ENCODE measurements around the gene GPR158.

DNA sequence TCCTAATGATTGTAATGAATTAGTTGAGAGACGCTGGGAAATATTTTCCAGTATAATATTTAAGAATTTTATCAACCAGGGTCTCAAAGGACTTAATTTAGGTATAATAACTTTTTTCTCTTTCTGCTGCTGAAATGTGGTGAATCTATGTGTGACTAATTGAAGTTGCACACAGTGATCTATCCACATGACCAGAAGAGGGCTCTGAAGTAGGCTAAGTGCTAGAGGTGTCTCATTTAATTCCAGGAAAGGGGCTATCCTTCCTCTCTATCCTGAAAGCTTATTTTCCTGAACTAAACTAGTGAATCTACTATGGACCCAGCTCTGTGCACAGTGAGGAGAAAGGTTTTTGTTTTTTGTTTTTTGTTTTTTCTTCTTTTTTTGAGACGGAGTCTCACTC is 464.8 kb downstream of the GPR158 start:
- TF ChIP-seq, protein P1, sequence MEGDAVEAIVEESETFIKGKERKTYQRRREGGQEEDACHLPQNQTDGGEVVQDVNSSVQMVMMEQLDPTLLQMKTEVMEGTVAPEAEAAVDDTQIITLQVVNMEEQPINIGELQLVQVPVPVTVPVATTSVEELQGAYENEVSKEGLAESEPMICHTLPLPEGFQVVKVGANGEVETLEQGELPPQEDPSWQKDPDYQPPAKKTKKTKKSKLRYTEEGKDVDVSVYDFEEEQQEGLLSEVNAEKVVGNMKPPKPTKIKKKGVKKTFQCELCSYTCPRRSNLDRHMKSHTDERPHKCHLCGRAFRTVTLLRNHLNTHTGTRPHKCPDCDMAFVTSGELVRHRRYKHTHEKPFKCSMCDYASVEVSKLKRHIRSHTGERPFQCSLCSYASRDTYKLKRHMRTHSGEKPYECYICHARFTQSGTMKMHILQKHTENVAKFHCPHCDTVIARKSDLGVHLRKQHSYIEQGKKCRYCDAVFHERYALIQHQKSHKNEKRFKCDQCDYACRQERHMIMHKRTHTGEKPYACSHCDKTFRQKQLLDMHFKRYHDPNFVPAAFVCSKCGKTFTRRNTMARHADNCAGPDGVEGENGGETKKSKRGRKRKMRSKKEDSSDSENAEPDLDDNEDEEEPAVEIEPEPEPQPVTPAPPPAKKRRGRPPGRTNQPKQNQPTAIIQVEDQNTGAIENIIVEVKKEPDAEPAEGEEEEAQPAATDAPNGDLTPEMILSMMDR (IDR thresholded peaks at IDR 0.05; ENCODE audit: low read depth, low read length, poor library complexity, severe bottlenecking), result no peak
- no peak for TF ChIP-seq EZH2phosphoT487 (IDR thresholded peaks at IDR 0.05; ENCODE audit: borderline replicate concordance, low read length)
